ENCODE results near the gene UBAC2. TPM values are rescaled to one million over a fixed set of nuclear protein-coding genes. Genes with fewer than 3 reads are reported as not detected.

Gene UBAC2
- total and polyA plus RNA-seq, 4 donors, result 32.9 to 42.3 (median 35.3) TPM

DNA sequence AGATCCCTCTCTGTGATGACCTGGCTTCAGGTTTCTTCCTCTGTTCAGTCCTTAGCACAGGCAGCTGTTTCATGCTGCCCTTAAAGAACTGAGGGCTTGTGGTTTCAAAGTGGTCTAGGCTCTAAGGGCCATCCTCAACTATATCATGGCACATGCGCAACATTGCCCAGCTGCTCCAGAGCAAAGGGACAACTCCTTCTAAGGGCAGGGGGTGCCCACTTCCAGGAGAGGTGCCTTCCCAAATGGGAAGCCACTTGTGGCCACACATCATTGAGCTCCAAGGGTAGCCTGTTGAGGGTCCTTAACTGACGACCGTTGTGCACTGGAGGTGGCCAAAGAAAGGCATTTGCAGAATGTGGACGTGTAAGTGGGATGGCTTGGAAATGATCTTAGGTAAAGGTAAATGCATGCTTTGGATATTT, 99.3 kb downstream of the UBAC2 start:
- H3K27ac ChIP-seq (ENCODE audit: low read depth in 1 of 2, low read length in 2 of 2), result no peak overlapping the region
- DNase-seq (ENCODE audit: low spot score), result no peak
- no peak overlapping the region for H3K4me3 ChIP-seq (ENCODE audit: low read depth in 1 of 3, low read length in 3 of 3)
- WGBS, result 95% methylated on average over 4 of the region's 4 CpGs
- no peaks in the 10 kb centered on the region for H3K9me3 ChIP-seq (ENCODE audit: control insufficient read depth in 4 of 4, low read length in 3 of 4)
- TF ChIP-seq GABPA (IDR thresholded peaks at IDR 0.05 in 1 of 2, conservative IDR thresholded peaks at IDR 0.05 in 1 of 2) (no peak), TAF1 (conservative IDR thresholded peaks at IDR 0.05) (no peak), SP1 (IDR thresholded peaks at IDR 0.05) (no peak), RXRA (IDR thresholded peaks at IDR 0.05) (no peak)
- no peaks in the 10 kb centered on the region for H3K27me3 ChIP-seq (ENCODE audit: control insufficient read depth in 4 of 4, insufficient read depth in 4 of 4, low read length in 3 of 4)
- H3K36me3 ChIP-seq (ENCODE audit: control insufficient read depth in 4 of 4, insufficient read depth in 3 of 4, low read depth in 1 of 4, low read length in 3 of 4), result no peaks in the 10 kb centered on the region
- peaks cover 0 to 2% (median 0%) of the 10 kb centered on the region in 4 donors for H3K4me1 ChIP-seq (ENCODE audit: control insufficient read depth in 4 of 4, insufficient read depth in 4 of 4, low read length in 3 of 4)
- H3K9ac ChIP-seq (ENCODE audit: low read depth in 1 of 2, low read length in 2 of 2), result no peak overlapping the region

DNA sequence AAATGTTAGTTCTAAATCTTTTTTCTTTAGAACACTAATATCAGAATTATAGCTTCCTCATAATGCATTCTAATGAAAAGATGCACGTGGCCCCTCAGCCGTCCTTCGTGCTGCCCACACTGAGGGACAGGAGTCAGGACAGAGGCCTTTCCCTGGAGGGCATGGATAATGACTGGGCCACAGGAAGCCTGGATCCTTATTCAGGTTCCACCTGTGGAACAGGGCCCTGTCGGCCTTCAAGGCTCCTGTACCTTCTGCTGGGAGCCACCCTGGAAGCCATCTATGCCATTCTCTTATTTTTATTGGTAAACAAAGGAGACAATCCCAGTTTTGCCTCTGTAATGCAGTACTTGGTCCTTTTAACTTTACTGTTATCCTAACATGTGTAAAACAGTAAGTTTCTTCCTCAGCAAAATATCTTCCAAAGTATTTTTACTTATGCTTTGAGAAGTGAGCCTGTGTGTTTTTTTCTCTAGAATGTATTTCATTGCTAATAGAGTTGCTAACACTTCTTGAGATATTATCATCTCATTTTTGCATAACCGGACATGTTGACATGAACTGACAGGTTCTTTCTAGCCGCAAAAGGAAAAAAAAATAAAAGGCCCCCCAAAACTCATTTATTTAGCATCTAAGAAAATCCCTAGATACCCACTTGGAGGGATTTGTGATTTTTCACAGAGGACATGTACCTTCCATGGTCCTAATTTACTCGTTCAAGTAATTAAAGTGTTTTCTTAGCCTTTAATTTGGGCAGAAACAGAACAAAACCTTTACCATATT, 100.6 kb downstream of the UBAC2 start:
- Histone ChIP-seq H3K4me3 (ENCODE audit: low read depth in 1 of 3, low read length in 3 of 3) (no peak overlapping the region), H3K9me3 (ENCODE audit: control insufficient read depth in 4 of 4, low read length in 3 of 4) (no peaks in the 10 kb centered on the region), H3K36me3 (ENCODE audit: control insufficient read depth in 4 of 4, insufficient read depth in 3 of 4, low read depth in 1 of 4, low read length in 3 of 4) (no peaks in the 10 kb centered on the region), H3K27me3 (ENCODE audit: control insufficient read depth in 4 of 4, insufficient read depth in 4 of 4, low read length in 3 of 4) (no peaks in the 10 kb centered on the region), H3K27ac (ENCODE audit: low read depth in 1 of 2, low read length in 2 of 2) (no peak overlapping the region), H3K4me1 (ENCODE audit: control insufficient read depth in 4 of 4, insufficient read depth in 4 of 4, low read length in 3 of 4) (peaks cover 0 to 2% (median 0%) of the 10 kb centered on the region in 4 donors), H3K9ac (ENCODE audit: low read depth in 1 of 2, low read length in 2 of 2) (no peak overlapping the region)
- 94% methylated on average over 7 of the region's 7 CpGs for WGBS
- TF ChIP-seq RAD21 (IDR thresholded peaks at IDR 0.05) (no peak), RXRA (IDR thresholded peaks at IDR 0.05) (no peak), HNF4G (IDR thresholded peaks at IDR 0.05) (no peak), TAF1 (conservative IDR thresholded peaks at IDR 0.05) (no peak), GABPA (IDR thresholded peaks at IDR 0.05 in 1 of 2, conservative IDR thresholded peaks at IDR 0.05 in 1 of 2) (no peak), NR2F2 (IDR thresholded peaks at IDR 0.05) (no peak), YY1 (IDR thresholded peaks at IDR 0.05) (no peak), HNF4A (conservative IDR thresholded peaks at IDR 0.05) (no peak), FOXA1 (IDR thresholded peaks at IDR 0.05) (no peak), SP1 (IDR thresholded peaks at IDR 0.05) (no peak), FOXA2 (IDR thresholded peaks at IDR 0.05) (no peak), JUND (IDR thresholded peaks at IDR 0.05) (no peak), EGR1 (IDR thresholded peaks at IDR 0.05; ENCODE audit: low read depth in 2 of 2) (no peak)
- TF ChIP-seq, protein P1, sequence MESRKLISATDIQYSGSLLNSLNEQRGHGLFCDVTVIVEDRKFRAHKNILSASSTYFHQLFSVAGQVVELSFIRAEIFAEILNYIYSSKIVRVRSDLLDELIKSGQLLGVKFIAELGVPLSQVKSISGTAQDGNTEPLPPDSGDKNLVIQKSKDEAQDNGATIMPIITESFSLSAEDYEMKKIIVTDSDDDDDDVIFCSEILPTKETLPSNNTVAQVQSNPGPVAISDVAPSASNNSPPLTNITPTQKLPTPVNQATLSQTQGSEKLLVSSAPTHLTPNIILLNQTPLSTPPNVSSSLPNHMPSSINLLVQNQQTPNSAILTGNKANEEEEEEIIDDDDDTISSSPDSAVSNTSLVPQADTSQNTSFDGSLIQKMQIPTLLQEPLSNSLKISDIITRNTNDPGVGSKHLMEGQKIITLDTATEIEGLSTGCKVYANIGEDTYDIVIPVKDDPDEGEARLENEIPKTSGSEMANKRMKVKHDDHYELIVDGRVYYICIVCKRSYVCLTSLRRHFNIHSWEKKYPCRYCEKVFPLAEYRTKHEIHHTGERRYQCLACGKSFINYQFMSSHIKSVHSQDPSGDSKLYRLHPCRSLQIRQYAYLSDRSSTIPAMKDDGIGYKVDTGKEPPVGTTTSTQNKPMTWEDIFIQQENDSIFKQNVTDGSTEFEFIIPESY (IDR thresholded peaks at IDR 0.05), result no peak
- TF ChIP-seq, protein P2, sequence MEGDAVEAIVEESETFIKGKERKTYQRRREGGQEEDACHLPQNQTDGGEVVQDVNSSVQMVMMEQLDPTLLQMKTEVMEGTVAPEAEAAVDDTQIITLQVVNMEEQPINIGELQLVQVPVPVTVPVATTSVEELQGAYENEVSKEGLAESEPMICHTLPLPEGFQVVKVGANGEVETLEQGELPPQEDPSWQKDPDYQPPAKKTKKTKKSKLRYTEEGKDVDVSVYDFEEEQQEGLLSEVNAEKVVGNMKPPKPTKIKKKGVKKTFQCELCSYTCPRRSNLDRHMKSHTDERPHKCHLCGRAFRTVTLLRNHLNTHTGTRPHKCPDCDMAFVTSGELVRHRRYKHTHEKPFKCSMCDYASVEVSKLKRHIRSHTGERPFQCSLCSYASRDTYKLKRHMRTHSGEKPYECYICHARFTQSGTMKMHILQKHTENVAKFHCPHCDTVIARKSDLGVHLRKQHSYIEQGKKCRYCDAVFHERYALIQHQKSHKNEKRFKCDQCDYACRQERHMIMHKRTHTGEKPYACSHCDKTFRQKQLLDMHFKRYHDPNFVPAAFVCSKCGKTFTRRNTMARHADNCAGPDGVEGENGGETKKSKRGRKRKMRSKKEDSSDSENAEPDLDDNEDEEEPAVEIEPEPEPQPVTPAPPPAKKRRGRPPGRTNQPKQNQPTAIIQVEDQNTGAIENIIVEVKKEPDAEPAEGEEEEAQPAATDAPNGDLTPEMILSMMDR (IDR thresholded peaks at IDR 0.05; ENCODE audit: low read depth, low read length, missing input control), result no peak
- TF ChIP-seq, protein P3, sequence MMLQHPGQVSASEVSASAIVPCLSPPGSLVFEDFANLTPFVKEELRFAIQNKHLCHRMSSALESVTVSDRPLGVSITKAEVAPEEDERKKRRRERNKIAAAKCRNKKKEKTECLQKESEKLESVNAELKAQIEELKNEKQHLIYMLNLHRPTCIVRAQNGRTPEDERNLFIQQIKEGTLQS (IDR thresholded peaks at IDR 0.05), result no peak
- TF ChIP-seq, protein P4, sequence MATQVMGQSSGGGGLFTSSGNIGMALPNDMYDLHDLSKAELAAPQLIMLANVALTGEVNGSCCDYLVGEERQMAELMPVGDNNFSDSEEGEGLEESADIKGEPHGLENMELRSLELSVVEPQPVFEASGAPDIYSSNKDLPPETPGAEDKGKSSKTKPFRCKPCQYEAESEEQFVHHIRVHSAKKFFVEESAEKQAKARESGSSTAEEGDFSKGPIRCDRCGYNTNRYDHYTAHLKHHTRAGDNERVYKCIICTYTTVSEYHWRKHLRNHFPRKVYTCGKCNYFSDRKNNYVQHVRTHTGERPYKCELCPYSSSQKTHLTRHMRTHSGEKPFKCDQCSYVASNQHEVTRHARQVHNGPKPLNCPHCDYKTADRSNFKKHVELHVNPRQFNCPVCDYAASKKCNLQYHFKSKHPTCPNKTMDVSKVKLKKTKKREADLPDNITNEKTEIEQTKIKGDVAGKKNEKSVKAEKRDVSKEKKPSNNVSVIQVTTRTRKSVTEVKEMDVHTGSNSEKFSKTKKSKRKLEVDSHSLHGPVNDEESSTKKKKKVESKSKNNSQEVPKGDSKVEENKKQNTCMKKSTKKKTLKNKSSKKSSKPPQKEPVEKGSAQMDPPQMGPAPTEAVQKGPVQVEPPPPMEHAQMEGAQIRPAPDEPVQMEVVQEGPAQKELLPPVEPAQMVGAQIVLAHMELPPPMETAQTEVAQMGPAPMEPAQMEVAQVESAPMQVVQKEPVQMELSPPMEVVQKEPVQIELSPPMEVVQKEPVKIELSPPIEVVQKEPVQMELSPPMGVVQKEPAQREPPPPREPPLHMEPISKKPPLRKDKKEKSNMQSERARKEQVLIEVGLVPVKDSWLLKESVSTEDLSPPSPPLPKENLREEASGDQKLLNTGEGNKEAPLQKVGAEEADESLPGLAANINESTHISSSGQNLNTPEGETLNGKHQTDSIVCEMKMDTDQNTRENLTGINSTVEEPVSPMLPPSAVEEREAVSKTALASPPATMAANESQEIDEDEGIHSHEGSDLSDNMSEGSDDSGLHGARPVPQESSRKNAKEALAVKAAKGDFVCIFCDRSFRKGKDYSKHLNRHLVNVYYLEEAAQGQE (IDR thresholded peaks at IDR 0.05), result no peak
- TF ChIP-seq, protein P5, sequence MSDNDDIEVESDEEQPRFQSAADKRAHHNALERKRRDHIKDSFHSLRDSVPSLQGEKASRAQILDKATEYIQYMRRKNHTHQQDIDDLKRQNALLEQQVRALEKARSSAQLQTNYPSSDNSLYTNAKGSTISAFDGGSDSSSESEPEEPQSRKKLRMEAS (IDR thresholded peaks at IDR 0.05), result no peak
- no peak for DNase-seq (ENCODE audit: low spot score)
